Left ventricle myocardium inferior (tissue), 1 donor: ENCODE results near the gene MN1. TPM values are rescaled to one million over a fixed set of nuclear protein-coding genes. Genes with fewer than 3 reads are reported as not detected.

ENCODE experiments used
- DNase-seq: peaks from one replicate; pipeline ENCODE4 v3.0.0-alpha.2; 2020
- H3K27ac ChIP-seq: fragments of 200-600 bp; replicated peaks from 2 replicates; pipeline ENCODE4 v1.8.0; 2021
- H3K27me3 ChIP-seq: fragments of 200-600 bp; 2 replicates; pipeline ENCODE4 v1.8.0; 2021; ENCODE audit warnings: low read depth
- H3K36me3 ChIP-seq: fragments of 200-600 bp; 2 replicates; pipeline ENCODE4 v1.8.0; 2021
- H3K4me1 ChIP-seq: fragments of 200-600 bp; 2 replicates; pipeline ENCODE4 v1.8.0; 2021
- H3K4me3 ChIP-seq: fragments of 200-600 bp; 2 replicates; pipeline ENCODE4 v1.8.0; 2021; ENCODE audit warnings: mild to moderate bottlenecking, moderate library complexity
- H3K9me3 ChIP-seq: fragments of 200-600 bp; replicated peaks from 2 replicates; pipeline ENCODE4 v1.8.0; 2021
- CTCF ChIP-seq: fragments of 200-600 bp; IDR thresholded peaks from 2 replicates; pipeline ENCODE4 v1.8.0; 2021; ENCODE audit warnings: antibody characterized with exemption, mild to moderate bottlenecking, borderline replicate concordance
- intact Hi-C: fragments of 100-400 bp; cut with micrococcal nuclease; formaldehyde crosslinking; loops from one replicate; pipeline ENCODE4 v1.11.0; 2022
- total RNA-seq: library from RNA; stranded (reverse); fragmentation: NEBNext Ultra II Directional; extraction: Animal tissue kit (Norgen Biotek cat#: 25700); gene quantifications from one replicate; pipeline ENCODE4 v1.2.1, GENCODE V29; 2021
- donor health status: DM: no; HTN: yes; CAD: no; lungs with severe emphysema.

Gene MN1
- total RNA-seq, 1 donor from 2014 or later = 7.7 TPM

- H3K27me3 ChIP-seq = no peaks in the 10 kb centered on the region
- no peak for TF ChIP-seq CTCF
- H3K4me1 ChIP-seq = peaks cover under 1% of the 10 kb centered on the region
- intact Hi-C loops = no loop called here
- H3K9me3 ChIP-seq = no peaks in the 10 kb centered on the region
- H3K36me3 ChIP-seq = no peaks in the 10 kb centered on the region
- no peak overlapping the region for H3K27ac ChIP-seq
- no peak for DNase-seq
- H3K4me3 ChIP-seq = no peak overlapping the region
Observed at GRCh38 chr22:27769012-27769411, 32.5 kb downstream of the MN1 start.

GRCh38 chr22:27768027-27768653 is 33.4 kb downstream of the MN1 start:
- no peak for DNase-seq
- intact Hi-C loops = no loop called here
- H3K36me3 ChIP-seq = no peaks in the 10 kb centered on the region
- H3K9me3 ChIP-seq = no peaks in the 10 kb centered on the region
- H3K4me1 ChIP-seq = no peaks in the 10 kb centered on the region
- H3K27ac ChIP-seq = no peak overlapping the region
- H3K4me3 ChIP-seq = no peak overlapping the region
- no peaks in the 10 kb centered on the region for H3K27me3 ChIP-seq
- no peak for TF ChIP-seq CTCF

GRCh38 chr22:27766679-27767078 is 34.9 kb downstream of the MN1 start:
- Histone ChIP-seq H3K27ac (no peak overlapping the region), H3K4me3 (no peak overlapping the region)

GRCh38 chr22:27765706-27766291 is 35.8 kb downstream of the MN1 start:
- no peak for TF ChIP-seq CTCF
- H3K4me1 ChIP-seq = peaks cover 12% of the 10 kb centered on the region

More at GRCh38 chr22:27766679-27767078, 34.9 kb downstream of the MN1 start:
- Histone ChIP-seq H3K36me3 (no peaks in the 10 kb centered on the region), H3K9me3 (no peaks in the 10 kb centered on the region), H3K4me1 (peaks cover 8% of the 10 kb centered on the region), H3K27me3 (no peaks in the 10 kb centered on the region)
- intact Hi-C loops = no loop called here
- DNase-seq = no peak
- no peak for TF ChIP-seq CTCF

GRCh38 chr22:27764722-27765236 is 36.8 kb downstream of the MN1 start:
- TF ChIP-seq CTCF = no peak
- intact Hi-C loops = no loop called here

More at GRCh38 chr22:27765706-27766291, 35.8 kb downstream of the MN1 start:
- Histone ChIP-seq H3K27me3 (no peaks in the 10 kb centered on the region), H3K36me3 (no peaks in the 10 kb centered on the region), H3K4me3 (no peak overlapping the region), H3K9me3 (no peaks in the 10 kb centered on the region), H3K27ac (no peak overlapping the region)
- no peak for DNase-seq
- intact Hi-C loops = no loop called here

More at GRCh38 chr22:27764722-27765236, 36.8 kb downstream of the MN1 start:
- DNase-seq = no peak
- H3K4me3 ChIP-seq = no peak overlapping the region
- H3K9me3 ChIP-seq = no peaks in the 10 kb centered on the region
- H3K4me1 ChIP-seq = peaks cover 12% of the 10 kb centered on the region
- no peaks in the 10 kb centered on the region for H3K27me3 ChIP-seq
- H3K27ac ChIP-seq = no peak overlapping the region
- no peaks in the 10 kb centered on the region for H3K36me3 ChIP-seq
